Measurements from ENCODE around the gene RORC.
"Not testable (repeated sequence)": the region's sequence is repeated elsewhere in the genome, so short reads cannot be mapped to it uniquely, and the experiment has no call there.

Gene RORC

DNA sequence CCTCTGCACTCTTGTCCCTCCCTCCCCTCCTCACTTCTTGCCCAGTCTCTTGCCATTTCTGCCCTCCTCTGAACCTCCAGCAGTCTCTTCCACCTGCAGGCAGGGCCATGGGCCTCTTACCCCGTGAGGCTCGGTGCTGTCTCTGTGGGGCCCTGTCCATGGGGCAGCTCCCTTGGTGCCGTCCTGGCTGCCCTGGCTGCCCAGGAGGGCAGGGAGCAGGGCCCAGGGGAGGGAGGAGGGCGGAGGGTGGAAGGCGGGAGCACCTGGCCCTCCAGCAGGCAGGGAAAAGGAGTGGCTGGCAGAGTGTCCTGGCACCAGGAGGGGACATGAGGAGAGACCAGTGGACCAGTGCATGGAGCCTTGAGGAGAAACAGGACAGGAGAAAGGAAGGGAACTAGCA is at the start of gene RORC:
Gene RORC (minus strand): TSS at position 198 of the 400 bp plus-strand sequence. CDS start 38 bp downstream, at position 160.
- DNase-seq (ENCODE audit: extremely low read depth in 1 of 2, low read depth in 1 of 2), result no peak

DNA sequence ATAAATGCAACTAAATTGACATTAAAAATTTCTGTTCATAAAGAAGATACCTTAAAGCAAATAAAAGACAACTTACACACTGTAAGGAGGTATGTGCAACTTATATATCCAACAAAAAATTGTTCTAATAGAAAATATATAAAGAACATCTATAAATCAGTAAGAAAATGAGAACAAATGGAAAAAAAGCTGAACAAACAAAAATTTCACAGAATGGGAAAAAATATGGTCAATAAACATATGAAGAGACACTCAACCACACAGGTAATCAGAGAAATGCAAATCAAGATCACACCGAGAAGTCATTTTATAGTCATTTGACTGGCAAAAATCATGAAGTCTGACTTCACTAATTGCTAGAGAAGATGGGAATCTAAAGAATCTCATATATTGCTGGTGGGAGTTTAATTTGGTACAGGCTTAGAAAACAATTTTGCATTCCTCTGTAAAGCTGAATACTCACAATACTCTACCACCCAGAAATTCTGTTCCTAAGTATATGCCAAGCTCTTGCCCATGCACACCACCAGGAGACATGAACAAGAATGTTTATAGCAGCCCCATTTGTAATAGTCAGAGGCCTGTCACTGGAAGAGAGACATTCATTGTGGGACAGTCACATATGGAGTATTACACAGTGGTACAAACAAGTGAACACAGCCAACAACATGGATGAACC is 44.0 kb upstream of the RORC start:
- DNase-seq (ENCODE audit: extremely low read depth in 1 of 2, low read depth in 1 of 2), result no peak

GRCh38 chr1:151872776-151873175 is 41.2 kb upstream of the RORC start:
- not testable (repeated sequence) for DNase-seq (ENCODE audit: extremely low read depth in 1 of 2, low read depth in 1 of 2)

- no peak for DNase-seq (ENCODE audit: extremely low read depth in 1 of 2, low read depth in 1 of 2)
Measured at GRCh38 chr1:151871284-151872030, 39.9 kb upstream of the RORC start.

GRCh38 chr1:151868486-151868885 is 36.9 kb upstream of the RORC start:
- DNase-seq (ENCODE audit: extremely low read depth in 1 of 2, low read depth in 1 of 2), result no peak

DNA sequence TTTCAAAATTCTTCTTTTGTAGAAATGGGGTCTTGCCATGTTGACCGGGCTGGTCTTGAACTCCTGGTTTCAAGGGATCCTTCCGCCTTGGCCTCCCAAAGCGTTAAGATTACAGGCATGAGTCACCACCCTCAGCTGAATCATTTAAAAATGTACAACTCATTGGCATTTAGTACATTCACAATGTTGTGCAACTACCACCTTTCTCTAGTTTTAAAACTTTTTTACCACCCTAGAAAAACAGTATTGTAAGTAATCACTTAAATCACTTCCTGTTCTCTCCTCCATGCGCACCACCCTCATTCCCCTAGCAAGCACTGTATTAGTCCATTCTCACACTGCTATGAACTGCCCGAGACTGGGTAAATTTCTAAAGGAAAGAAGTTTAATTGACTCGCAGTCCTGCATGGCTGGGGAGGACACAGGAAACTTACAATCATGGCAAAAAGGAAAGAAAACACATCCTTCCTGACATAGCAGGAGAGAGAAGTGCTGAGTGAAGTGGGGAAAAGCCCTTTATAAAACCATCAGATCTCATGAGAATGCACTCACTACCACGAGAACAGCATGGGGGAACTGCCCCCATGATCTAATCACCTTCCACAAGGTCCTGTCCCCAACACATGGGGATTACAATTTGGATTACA is 36.3 kb upstream of the RORC start:
- DNase-seq (ENCODE audit: extremely low read depth in 1 of 2, low read depth in 1 of 2), result no peak

- DNase-seq (ENCODE audit: extremely low read depth in 1 of 2, low read depth in 1 of 2), result no peak
Measured at GRCh38 chr1:151867321-151867720, 35.7 kb upstream of the RORC start.

DNA sequence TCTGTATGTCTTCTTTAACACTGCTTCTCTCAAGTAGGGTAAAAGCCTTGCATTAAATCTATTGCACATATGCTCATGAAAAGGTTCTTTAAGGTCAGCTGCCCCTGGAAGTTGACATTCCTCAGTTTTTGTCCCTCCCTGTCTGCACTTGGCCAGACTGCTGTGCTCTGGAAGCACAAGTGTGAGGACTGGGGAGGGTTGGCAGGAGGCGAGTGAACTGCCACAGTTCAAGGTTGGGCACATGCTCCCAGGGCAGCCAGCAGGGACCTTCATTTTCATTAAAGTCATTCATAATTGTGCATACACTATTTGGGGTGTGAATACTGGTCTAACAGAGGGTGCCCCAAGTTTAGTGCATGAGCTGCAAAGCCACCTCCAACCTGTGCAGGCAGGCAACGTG is 32.8 kb upstream of the RORC start:
- no peak for DNase-seq (ENCODE audit: extremely low read depth in 1 of 2, low read depth in 1 of 2)

DNA sequence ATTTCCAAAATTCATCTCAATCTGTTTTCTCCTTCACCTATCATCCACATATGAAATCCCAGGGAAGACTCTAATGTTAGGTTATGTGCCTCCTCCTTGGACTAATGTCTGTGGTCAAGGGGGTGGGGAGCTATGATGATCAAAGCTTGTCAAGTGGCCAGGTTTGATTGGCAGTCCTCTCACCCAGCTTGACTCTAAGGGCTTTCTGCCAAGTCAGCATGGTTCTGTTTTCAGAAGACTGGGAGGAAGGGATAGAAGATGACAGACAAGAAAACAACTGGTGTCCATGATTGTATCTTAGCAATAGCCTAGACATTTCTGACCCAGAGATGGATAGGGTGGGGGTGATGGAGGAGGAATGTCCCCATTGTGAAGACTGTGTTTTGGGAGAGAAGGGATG is 31.0 kb upstream of the RORC start:
- no peak for DNase-seq (ENCODE audit: extremely low read depth in 1 of 2, low read depth in 1 of 2)

DNA sequence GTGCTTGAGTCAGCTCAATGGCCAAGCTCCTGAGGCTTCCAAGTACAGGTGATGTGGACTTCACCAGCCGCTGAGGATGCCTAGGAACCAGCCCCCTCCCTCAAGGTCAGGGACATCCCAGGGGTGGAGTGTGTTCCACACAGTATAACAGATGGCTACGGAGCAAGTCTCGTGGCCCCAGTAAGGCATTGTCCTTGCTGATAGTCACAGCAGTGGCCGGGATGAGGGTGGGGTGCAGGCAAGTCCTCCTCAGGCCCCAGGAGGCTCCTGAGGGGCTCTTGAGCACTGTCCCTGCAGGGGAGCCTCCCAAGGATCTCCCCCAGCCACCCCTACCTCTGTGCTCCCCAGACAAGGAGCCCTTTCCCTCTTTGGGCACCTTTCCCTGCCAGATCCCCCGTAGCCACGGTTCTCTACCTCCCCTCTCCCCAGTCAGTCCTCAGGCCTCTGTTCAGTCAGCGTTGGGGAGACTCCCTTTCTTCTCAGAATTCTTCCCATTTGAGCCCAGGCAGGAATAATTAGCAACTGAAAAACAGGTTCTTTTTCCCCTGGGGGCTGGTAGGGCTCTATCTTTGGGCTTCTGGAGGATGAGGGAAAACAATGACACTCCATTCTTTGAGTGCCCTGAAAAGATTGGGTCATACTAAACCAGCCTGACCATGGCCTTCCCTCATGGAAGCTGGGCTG is 29.0 kb upstream of the RORC start:
- DNase-seq (ENCODE audit: extremely low read depth in 1 of 2, low read depth in 1 of 2), result no peak

DNA sequence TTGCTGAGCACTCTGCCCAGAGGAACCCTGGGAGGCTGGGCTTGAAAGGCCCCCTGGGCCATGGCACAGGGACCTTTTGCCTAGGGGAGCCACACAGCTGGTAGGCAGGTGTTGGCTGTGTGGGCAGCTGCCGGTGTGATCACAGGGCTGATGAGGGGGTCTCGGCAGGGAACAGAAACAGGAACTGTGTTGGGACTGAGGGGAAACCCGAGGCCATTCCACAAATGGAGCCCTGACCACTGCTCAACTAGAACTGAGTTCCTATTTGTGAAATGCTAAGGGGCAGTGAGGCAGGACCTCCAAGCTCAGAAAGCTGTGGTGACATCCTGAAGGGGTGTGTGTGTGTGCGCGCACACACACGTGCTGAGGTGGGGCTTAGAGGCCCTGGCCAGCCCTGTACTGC is 28.3 kb upstream of the RORC start:
- DNase-seq (ENCODE audit: extremely low read depth in 1 of 2, low read depth in 1 of 2), result no peak

- no peak for DNase-seq (ENCODE audit: extremely low read depth in 1 of 2, low read depth in 1 of 2)
Measured at GRCh38 chr1:151858886-151859665, 27.5 kb upstream of the RORC start.

DNA sequence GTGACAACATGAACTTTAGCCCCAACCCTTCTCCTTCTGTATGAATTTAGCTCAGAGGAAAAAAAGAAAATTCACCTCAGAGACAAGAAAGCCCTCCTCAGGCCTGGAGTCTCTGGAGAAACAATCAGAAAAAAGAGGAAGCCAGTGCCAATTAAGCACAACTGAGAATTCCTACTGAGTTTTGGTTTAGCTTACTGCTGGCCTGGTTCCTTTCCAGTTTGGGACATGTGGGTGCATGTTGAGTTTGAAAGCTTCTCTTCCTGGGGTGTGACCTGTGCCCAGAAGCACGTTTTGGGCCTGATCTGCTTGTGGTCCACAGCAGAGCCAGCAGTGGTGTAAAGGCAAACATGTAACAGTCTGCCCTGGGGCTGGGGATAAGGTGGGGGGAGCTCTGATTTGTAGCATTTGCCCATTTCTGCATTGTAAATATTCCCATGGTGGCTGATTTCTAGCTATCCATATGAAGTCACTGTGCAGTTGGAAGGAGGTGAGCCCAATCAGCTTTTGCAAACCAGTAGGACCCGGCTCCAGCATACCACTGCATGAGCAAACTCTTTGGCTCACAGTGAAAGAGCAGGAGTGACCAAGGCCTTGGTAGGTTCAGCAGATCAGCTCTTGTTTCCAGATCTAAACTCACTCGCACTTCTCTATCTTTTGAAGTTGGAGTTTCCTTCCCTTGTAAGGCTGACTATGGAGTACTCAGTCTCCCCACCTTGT is 26.6 kb upstream of the RORC start:
- DNase-seq (ENCODE audit: extremely low read depth in 1 of 2, low read depth in 1 of 2), result no peak

DNA sequence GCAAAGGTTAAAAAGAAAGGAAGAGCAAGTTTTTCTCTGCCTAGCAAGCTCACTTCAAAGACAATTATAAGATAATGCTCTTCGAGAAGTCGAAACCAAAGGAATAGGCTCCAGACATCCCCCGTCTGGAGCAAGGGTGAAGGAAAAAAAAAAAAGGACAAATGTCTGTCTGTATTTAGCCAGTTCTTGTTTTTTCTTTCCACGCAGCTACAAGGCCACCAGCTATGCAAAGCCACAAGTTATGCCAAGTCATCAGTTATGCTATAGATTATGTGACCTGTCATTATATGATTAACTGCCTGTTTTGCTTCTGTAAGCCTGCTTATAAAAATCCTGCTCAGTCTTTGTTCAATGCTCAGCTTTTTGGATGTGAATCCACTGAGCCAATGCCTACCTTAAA is 24.3 kb upstream of the RORC start:
- DNase-seq (ENCODE audit: extremely low read depth in 1 of 2, low read depth in 1 of 2), result no peak

DNA sequence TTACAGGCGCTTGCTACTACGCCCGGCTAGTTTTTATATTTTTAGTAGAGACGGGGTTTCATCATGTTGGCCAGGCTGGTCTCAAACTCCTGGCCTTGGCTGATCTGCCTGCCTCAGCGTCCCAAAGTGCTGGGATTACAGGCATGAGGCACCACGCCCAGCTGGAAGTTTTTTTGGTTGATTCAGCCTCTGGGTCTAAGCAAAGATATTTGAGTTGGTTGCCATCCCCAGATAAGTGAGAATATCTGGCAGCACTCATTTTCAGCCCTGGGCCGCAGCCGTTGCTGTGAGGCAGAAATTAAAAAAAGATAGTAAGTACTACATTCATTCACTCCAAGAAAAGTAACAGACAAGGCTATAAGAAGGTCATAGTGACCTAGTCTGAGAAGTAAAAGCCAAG is 23.9 kb upstream of the RORC start:
- not testable (repeated sequence) for DNase-seq (ENCODE audit: extremely low read depth in 1 of 2, low read depth in 1 of 2)

DNA sequence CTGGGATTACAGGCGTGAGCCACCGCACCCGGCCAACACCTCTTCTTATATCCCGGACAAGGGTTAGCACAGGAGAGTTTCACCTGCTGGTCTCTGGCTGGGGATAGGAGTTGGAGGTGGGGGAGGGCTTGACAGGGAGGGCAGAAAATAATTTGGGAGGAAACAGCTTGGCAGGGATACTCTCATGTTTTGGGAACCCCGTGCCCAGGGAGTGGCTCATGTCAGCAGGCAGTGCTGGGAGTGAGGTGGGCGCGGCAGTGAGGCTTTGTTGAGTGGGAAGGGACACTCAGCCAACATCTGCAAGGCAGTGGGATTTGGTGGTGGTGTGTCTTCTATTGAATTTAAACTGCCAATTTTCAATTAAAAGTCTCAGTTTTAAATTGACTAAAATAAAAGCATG is 23.1 kb upstream of the RORC start:
- DNase-seq (ENCODE audit: extremely low read depth in 1 of 2, low read depth in 1 of 2), result no peak

DNA sequence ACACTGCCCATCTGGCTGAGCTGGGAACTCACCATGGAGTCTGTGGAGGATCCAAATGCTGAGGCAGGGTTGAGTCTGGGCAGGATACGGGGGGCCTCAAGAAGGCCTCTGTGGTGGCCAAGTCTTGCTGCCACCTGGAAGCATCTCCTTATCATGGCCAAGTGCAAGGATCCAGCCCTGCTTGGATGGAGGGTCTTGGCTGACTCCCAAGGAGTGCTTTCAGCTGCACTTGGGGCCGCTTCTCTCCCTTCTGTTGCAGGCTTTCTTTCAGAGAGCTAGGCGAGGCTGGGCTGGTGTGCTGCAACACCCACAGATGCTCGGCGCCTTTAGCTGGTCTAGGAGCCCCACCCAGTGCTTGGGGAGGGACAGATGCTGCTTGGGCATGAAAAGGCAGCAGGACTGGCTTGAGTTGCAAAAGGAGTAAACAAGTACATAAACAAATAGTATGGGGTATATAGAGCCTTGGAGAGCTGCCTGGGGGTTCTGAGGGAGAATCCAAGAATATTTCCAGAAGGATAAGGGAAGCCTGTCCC is 21.9 kb upstream of the RORC start, which contains the start of gene THEM5:
Gene THEM5 (minus strand): TSS at position 302 of the 533 bp plus-strand sequence. CDS start 147 bp downstream, at position 155.
- DNase-seq (ENCODE audit: extremely low read depth in 1 of 2, low read depth in 1 of 2), result no peak

GRCh38 chr1:151852733-151853132 is 21.1 kb upstream of the RORC start:
- DNase-seq (ENCODE audit: extremely low read depth in 1 of 2, low read depth in 1 of 2), result no peak

DNA sequence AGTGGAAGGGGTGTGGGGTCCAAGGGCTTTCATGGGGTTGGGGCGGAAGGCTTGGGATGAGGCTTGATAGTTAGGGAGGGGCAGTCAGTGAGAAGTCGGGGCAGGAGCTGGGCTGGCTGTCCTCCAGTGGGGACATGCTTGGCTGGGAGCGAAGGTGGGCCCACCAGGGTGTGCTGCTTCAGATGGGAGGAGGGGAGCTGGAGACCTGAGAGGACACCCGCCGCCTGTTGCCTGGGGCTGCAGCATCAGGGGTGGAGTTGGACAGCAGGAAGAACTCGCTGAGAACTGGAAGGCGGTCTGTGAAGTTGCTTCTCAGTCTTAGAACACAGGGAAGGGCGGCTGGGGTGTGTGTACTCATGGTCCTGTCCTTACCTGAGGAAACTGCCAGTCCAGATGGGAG is 20.3 kb upstream of the RORC start:
- no peak for DNase-seq (ENCODE audit: extremely low read depth in 1 of 2, low read depth in 1 of 2)

- no peak for DNase-seq (ENCODE audit: extremely low read depth in 1 of 2, low read depth in 1 of 2)
Measured at GRCh38 chr1:151849871-151850270, 18.3 kb upstream of the RORC start.

Data from activated CD8-positive, alpha-beta memory T cell treated with anti-CD3 and anti-CD28 coated beads for 1 hour (primary cell).